CD14-positive monocyte (primary cell): ENCODE results near the gene TMOD1. TPM values are rescaled to one million over a fixed set of nuclear protein-coding genes. Genes with fewer than 3 reads are reported as not detected.

Experiments
- DNase-seq, 3 donors: peaks; one replicate each; pipeline ENCODE4 v3.0.0-alpha.2; 2011 to 2022
- H2AFZ ChIP-seq: 2 replicates; pipeline ENCODE4 v1.6.0; 2012; ENCODE audit warnings: mild to moderate bottlenecking, low read depth, low read length, inconsistent platforms; ENCODE audit not compliant: insufficient read depth, poor library complexity, severe bottlenecking
- H3K27ac ChIP-seq, 2 donors: 1 replicate in 1 of 2; 2 replicates in 1 of 2; pipeline ENCODE4 v1.5.1; 2012 to 2013; ENCODE audit warnings: low read length in 2 of 2, control low read depth in 1 of 2, inconsistent platforms in 1 of 2, low read depth in 1 of 2, mild to moderate bottlenecking in 1 of 2
- H3K27me3 ChIP-seq, 2 donors: one replicate each; pipeline versions ENCODE4 v1.6.0 to v1.6.1; 2011 to 2013; ENCODE audit warnings: low read length in 2 of 2; ENCODE audit not compliant: control insufficient read depth in 2 of 2, insufficient read depth in 2 of 2
- H3K36me3 ChIP-seq, 2 donors: replicated peaks in 1 of 2; 1 replicate in 1 of 2; 2 replicates in 1 of 2; pipeline versions ENCODE4 v1.5.1 to v1.6.1; 2012 to 2013; ENCODE audit warnings: low read length in 2 of 2, control low read depth in 1 of 2, inconsistent platforms in 1 of 2, mild to moderate bottlenecking in 1 of 2; ENCODE audit not compliant: insufficient read depth in 2 of 2, control insufficient read depth in 1 of 2
- H3K4me1 ChIP-seq, 2 donors: 1 replicate in 1 of 2; 2 replicates in 1 of 2; pipeline versions ENCODE4 v1.5.1 to v1.6.1; 2012 to 2013; ENCODE audit warnings: low read length in 2 of 2, control low read depth in 1 of 2, inconsistent platforms in 1 of 2, mild to moderate bottlenecking in 1 of 2, moderate library complexity in 1 of 2; ENCODE audit not compliant: insufficient read depth in 2 of 2, control insufficient read depth in 1 of 2
- H3K4me2 ChIP-seq: replicated peaks from 2 replicates; pipeline ENCODE3; 2012; ENCODE audit warnings: low read length, moderate library complexity, mild to moderate bottlenecking; ENCODE audit not compliant: poor library complexity, severe bottlenecking; ENCODE audit errors: extremely low read depth
- H3K4me3 ChIP-seq, 3 experiments: fragments of 200-600 bp in 1 of 3; sonication (generic) in 1 of 3; replicated peaks in 1 of 3; 1 replicate in 2 of 3; 2 replicates in 1 of 3; pipeline ENCODE4 v1.5.1; 2011 to 2013; ENCODE audit warnings: low read length in 3 of 3, mild to moderate bottlenecking in 3 of 3, control low read depth in 2 of 3, low read depth in 2 of 3, inconsistent platforms in 1 of 3, moderate library complexity in 1 of 3
- H3K79me2 ChIP-seq: 2 replicates; pipeline ENCODE4 v1.6.0; 2012; ENCODE audit warnings: mild to moderate bottlenecking, control low read depth, inconsistent platforms, low read length, moderate library complexity; ENCODE audit not compliant: insufficient read depth
- H3K9ac ChIP-seq: 2 replicates; pipeline ENCODE4 v1.6.0; 2017; ENCODE audit warnings: low read length, mild to moderate bottlenecking; ENCODE audit not compliant: insufficient read depth, poor library complexity, severe bottlenecking
- H3K9me3 ChIP-seq, 2 donors: replicated peaks in 1 of 2; 1 replicate in 1 of 2; 2 replicates in 1 of 2; pipeline versions ENCODE4 v1.5.1 to v1.6.1; 2012 to 2013; ENCODE audit warnings: low read length in 2 of 2, control low read depth in 1 of 2; ENCODE audit not compliant: control insufficient read depth in 1 of 2, insufficient read depth in 1 of 2
- H4K20me1 ChIP-seq: 2 replicates; pipeline ENCODE4 v1.6.0; 2012; ENCODE audit warnings: mild to moderate bottlenecking, low read length, control low read depth, moderate library complexity; ENCODE audit not compliant: insufficient read depth
- H3K27ac Mint-ChIP-seq, 7 donors: one replicate each; pipeline ENCODE4 v1.8.0; 2020; ENCODE audit warnings: mild to moderate bottlenecking in 7 of 7, mixed read lengths in 7 of 7, moderate library complexity in 6 of 7, inconsistent platforms in 2 of 7
- H3K27me3 Mint-ChIP-seq, 3 donors: one replicate each; pipeline ENCODE4 v1.8.0; 2021 to 2022; ENCODE audit warnings: low read depth in 3 of 3, mild to moderate bottlenecking in 3 of 3, mixed read lengths in 3 of 3, moderate library complexity in 3 of 3, inconsistent platforms in 1 of 3
- H3K36me3 Mint-ChIP-seq, 2 donors: one replicate each; pipeline ENCODE4 v1.8.0; 2020; ENCODE audit warnings: mixed read lengths in 2 of 2, inconsistent platforms in 1 of 2, mild to moderate bottlenecking in 1 of 2
- H3K4me1 Mint-ChIP-seq: one replicate; pipeline ENCODE4 v1.8.0; 2020; ENCODE audit warnings: mild to moderate bottlenecking, mixed read lengths
- H3K4me3 Mint-ChIP-seq, 2 donors: one replicate each; pipeline ENCODE4 v1.8.0; 2020; ENCODE audit warnings: mild to moderate bottlenecking in 2 of 2, mixed read lengths in 2 of 2, moderate library complexity in 1 of 2
- H3K9me3 Mint-ChIP-seq, 7 donors: one replicate each; pipeline ENCODE4 v1.8.0; 2020 to 2022; ENCODE audit warnings: mixed read lengths in 7 of 7, mild to moderate bottlenecking in 6 of 7, moderate library complexity in 6 of 7, inconsistent platforms in 2 of 7
- CTCF ChIP-seq: fragments of 200-600 bp; IDR thresholded peaks from one replicate; pipeline ENCODE4 v1.8.0; 2022; ENCODE audit warnings: antibody characterized with exemption, mild to moderate bottlenecking
- WGBS: methylation state at CpG from one replicate; pipeline ENCODE4 v1.1.5; 2013; ENCODE audit warnings: missing lambda C conversion rate; ENCODE audit not compliant: insufficient coverage; 5-methylcytosine and 5-hydroxymethylcytosine counted together
- intact Hi-C, 2 donors: fragments of 100-400 bp; cut with micrococcal nuclease; formaldehyde crosslinking; loops; one replicate each; pipeline versions ENCODE4 v1.15.0 to v1.15.1; 2023
- polyA plus RNA-seq, 3 donors: library from polyadenylated mRNA; depleted of rRNA in 1 of 3; unstranded in 2 of 3; stranded (reverse) in 1 of 3; fragments of 300-500 nt in 2 of 3; fragments of >200 nt in 1 of 3; fragmentation: Illumina TruSeq in 2 of 3; gene quantifications; 1 replicate in 2 of 3; 2 replicates in 1 of 3; pipeline ENCODE4 v1.2.3, GENCODE V29; 2012 to 2021

Gene TMOD1
- polyA plus RNA-seq, 3 donors, result 0.09 to 0.81 (median 0.59) TPM

- H3K27me3 Mint-ChIP-seq, result peaks cover 32 to 39% (median 33%) of the 10 kb centered on the region in 3 donors
- H3K9me3 Mint-ChIP-seq, result peaks cover 0 to 19% (median 9%) of the 10 kb centered on the region in 7 donors
Measured at GRCh38 chr9:97505845-97506244, 4.4 kb downstream of the TMOD1 start.

GRCh38 chr9:97506306-97506705, 4.8 kb downstream of the TMOD1 start:
- H3K27ac Mint-ChIP-seq, result no peak overlapping the region
- Histone ChIP-seq H3K36me3 (no peaks in the 10 kb centered on the region), H3K27me3 (peaks cover 40% of the 10 kb centered on the region in 2 donors), H3K79me2 (no peaks in the 10 kb centered on the region), H4K20me1 (no peaks in the 10 kb centered on the region), H3K4me2 (no peak overlapping the region), H3K27ac (no peak overlapping the region), H2AFZ (no peak overlapping the region), H3K4me3 (no peak overlapping the region), H3K4me1 (peaks cover 13 to 18% of the 10 kb centered on the region in 2 donors), H3K9me3 (peaks cover 0 to 17% of the 10 kb centered on the region in 2 donors), H3K9ac (no peak overlapping the region)
- H3K27me3 Mint-ChIP-seq, result peaks cover 27 to 34% (median 29%) of the 10 kb centered on the region in 3 donors
- H3K4me1 Mint-ChIP-seq, result peaks cover 16% of the 10 kb centered on the region
- 93% methylated on average over 2 of the region's 4 CpGs for WGBS
- H3K36me3 Mint-ChIP-seq, result peaks cover 4 to 9% of the 10 kb centered on the region in 2 donors
- H3K9me3 Mint-ChIP-seq, result peaks cover 0 to 16% (median 8%) of the 10 kb centered on the region in 7 donors
- intact Hi-C loops, result no loop called here
- H3K4me3 Mint-ChIP-seq, result no peak overlapping the region
- TF ChIP-seq CTCF, result no peak
- no peak for DNase-seq

More at GRCh38 chr9:97505845-97506244, 4.4 kb downstream of the TMOD1 start:
- Histone ChIP-seq H3K79me2 (no peaks in the 10 kb centered on the region), H3K27ac (no peak overlapping the region), H3K4me3 (no peak overlapping the region), H3K9ac (no peak overlapping the region), H3K36me3 (no peaks in the 10 kb centered on the region), H3K27me3 (peaks cover 43 to 44% of the 10 kb centered on the region in 2 donors), H4K20me1 (no peaks in the 10 kb centered on the region), H3K9me3 (peaks cover 0 to 17% of the 10 kb centered on the region in 2 donors), H2AFZ (no peak overlapping the region), H3K4me1 (peaks cover 17 to 22% of the 10 kb centered on the region in 2 donors), H3K4me2 (no peak overlapping the region)
- intact Hi-C loops, result no loop called here
- no peak overlapping the region for H3K27ac Mint-ChIP-seq
- peaks cover 4 to 12% of the 10 kb centered on the region in 2 donors for H3K36me3 Mint-ChIP-seq
- peaks cover 21% of the 10 kb centered on the region for H3K4me1 Mint-ChIP-seq
- no peak for DNase-seq
- TF ChIP-seq CTCF, result no peak
- no peak overlapping the region for H3K4me3 Mint-ChIP-seq
- WGBS, result 94% methylated on average over 3 of the region's 3 CpGs
